Purkinje cell (primary cell): Measurements from ENCODE around the gene AADACL2. TPM values are rescaled to one million over a fixed set of nuclear protein-coding genes. Genes with fewer than 3 reads are reported as not detected.

Source experiments
- polyA plus RNA-seq: library from polyadenylated mRNA; unstranded; fragments of >200 nt; fragmentation: Nextera tagmentation; gene quantifications from 2 replicates; pipeline ENCODE4 v1.2.1, GENCODE V29; 2014

Gene AADACL2, protein sequence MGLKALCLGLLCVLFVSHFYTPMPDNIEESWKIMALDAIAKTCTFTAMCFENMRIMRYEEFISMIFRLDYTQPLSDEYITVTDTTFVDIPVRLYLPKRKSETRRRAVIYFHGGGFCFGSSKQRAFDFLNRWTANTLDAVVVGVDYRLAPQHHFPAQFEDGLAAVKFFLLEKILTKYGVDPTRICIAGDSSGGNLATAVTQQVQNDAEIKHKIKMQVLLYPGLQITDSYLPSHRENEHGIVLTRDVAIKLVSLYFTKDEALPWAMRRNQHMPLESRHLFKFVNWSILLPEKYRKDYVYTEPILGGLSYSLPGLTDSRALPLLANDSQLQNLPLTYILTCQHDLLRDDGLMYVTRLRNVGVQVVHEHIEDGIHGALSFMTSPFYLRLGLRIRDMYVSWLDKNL
- polyA plus RNA-seq = not detected in 2 replicates

DNA sequence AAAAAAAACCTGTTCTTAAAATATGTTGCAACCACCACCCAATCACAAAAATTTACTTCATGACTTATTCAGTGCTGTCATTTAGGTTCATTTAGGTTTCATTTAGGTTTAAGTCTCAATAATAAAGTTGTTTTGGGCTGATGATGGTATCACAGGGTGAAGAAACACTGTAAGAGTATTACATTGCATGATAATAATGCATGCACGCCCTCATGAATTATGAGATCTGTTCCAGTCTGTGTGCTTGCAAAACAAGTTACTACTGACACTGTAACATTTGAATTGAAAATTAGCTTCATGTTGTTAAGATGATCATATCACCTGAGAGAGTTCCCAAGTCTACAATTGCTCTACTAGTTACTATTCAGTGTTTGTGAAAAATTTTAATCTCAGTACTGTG, at the start of gene AADACL2:
TSS of gene AADACL2 (plus strand) at position 315 of the 400 bp plus-strand sequence. CDS start 109 bp downstream, outside the sequence.

Other genes with a start within 250 kb of the AADACL2 start
- gene AADAC, start 80.2 kb downstream of the AADACL2 start, polyA plus RNA-seq = not detected in 2 replicates
- gene SUCNR1, start 139.7 kb downstream of the AADACL2 start, polyA plus RNA-seq = not detected in 2 replicates